Amygdala (tissue), 56 donors: ENCODE results near the gene NPS.
A peak's percentile ranks its signal among the peaks of the same experiment; 100 is the strongest.

Experiments
- DNase-seq, 56 donors: peaks; one replicate each; lab custom pipeline; 2025; lab: John Stamatoyannopoulos, UW

Gene NPS

GRCh38 chr10:127549009-127549408 is at the start of gene NPS:
NPS (plus strand) TSS chr10:127549309; CDS start chr10:127549369, 60 bp downstream.
- no peak for DNase-seq

GRCh38 chr10:127500127-127500526 is 49.0 kb upstream of the NPS start:
- DNase-seq: no peak

- no peak for DNase-seq
These were observed 43.0 kb upstream of the NPS start for GRCh38 chr10:127506094-127506493.

- DNase-seq: no peak
These were observed 26.8 kb upstream of the NPS start for GRCh38 chr10:127522298-127522697.

GRCh38 chr10:127523476-127523875 is 25.6 kb upstream of the NPS start:
- DNase-seq: no peak

- DNase-seq: no peak
These were observed 24.9 kb upstream of the NPS start for GRCh38 chr10:127524229-127524628.

GRCh38 chr10:127524908-127525665 is 24.0 kb upstream of the NPS start:
- no peak for DNase-seq

- DNase-seq: no peak
These were observed 23.4 kb upstream of the NPS start for GRCh38 chr10:127525686-127526085.

- no peak for DNase-seq
These were observed 22.9 kb upstream of the NPS start for GRCh38 chr10:127526161-127526560.

GRCh38 chr10:127527320-127527719 is 21.8 kb upstream of the NPS start:
- DNase-seq: no peak

GRCh38 chr10:127527891-127528290 is 21.2 kb upstream of the NPS start:
- peak in 39 of 56 donors; percentile 2 to 64 (median 21) for DNase-seq

GRCh38 chr10:127532193-127532592 is 16.9 kb upstream of the NPS start:
- DNase-seq: no peak

GRCh38 chr10:127532659-127533058 is 16.4 kb upstream of the NPS start:
- DNase-seq: peak in 11 of 56 donors; percentile 2 to 36 (median 8)

GRCh38 chr10:127534074-127534473 is 15.0 kb upstream of the NPS start:
- DNase-seq: no peak

GRCh38 chr10:127534496-127534895 is 14.6 kb upstream of the NPS start:
- DNase-seq: no peak

GRCh38 chr10:127535802-127536515 is 13.2 kb upstream of the NPS start:
- no peak for DNase-seq

- DNase-seq: no peak
These were observed 11.9 kb upstream of the NPS start for GRCh38 chr10:127536972-127537760.

GRCh38 chr10:127537924-127538323 is 11.2 kb upstream of the NPS start:
- DNase-seq: no peak

GRCh38 chr10:127548022-127548421 is 1.1 kb upstream of the NPS start:
- no peak for DNase-seq

GRCh38 chr10:127550861-127551260 is 1.8 kb downstream of the NPS start:
- peak in 3 of 56 donors; percentile 3 to 22 (median 14) for DNase-seq

- DNase-seq: no peak
These were observed 3.3 kb downstream of the NPS start for GRCh38 chr10:127552446-127552845.
